ENCODE results near the gene MAG. TPM values are rescaled to one million over a fixed set of nuclear protein-coding genes. Genes with fewer than 3 reads are reported as not detected.

The MAG gene
- total RNA-seq, 4 donors from 2014 or later: 0.65 to 2.4 (median 1.2) TPM; not detected in 1

DNA sequence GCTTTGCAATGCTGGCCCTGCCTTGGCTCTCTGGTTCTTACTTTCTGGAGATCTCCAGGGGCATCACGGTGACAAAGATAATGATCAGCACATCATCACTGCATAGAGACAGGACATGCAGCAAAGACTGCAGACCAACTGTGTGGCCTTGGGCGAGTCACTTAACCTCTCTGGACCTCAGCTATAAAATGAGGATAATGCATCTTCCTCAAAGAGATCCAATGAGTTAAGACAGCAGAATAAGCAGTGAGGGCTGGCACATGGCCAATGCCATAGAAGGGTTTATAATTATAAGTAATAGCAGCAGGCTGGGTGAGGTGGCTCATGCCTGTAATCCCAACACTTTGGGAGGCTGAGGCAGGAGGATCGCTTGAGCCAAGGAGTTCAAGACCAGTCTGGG lies 2.4 kb downstream of the MAG start:
- 65% methylated on average over 3 of the region's 3 CpGs for WGBS
- TF ChIP-seq EP300 (IDR thresholded peaks at IDR 0.05): no peak
- no peak for TF ChIP-seq POLR2AphosphoS5 (IDR thresholded peaks at IDR 0.05)
- TF ChIP-seq, protein P1, sequence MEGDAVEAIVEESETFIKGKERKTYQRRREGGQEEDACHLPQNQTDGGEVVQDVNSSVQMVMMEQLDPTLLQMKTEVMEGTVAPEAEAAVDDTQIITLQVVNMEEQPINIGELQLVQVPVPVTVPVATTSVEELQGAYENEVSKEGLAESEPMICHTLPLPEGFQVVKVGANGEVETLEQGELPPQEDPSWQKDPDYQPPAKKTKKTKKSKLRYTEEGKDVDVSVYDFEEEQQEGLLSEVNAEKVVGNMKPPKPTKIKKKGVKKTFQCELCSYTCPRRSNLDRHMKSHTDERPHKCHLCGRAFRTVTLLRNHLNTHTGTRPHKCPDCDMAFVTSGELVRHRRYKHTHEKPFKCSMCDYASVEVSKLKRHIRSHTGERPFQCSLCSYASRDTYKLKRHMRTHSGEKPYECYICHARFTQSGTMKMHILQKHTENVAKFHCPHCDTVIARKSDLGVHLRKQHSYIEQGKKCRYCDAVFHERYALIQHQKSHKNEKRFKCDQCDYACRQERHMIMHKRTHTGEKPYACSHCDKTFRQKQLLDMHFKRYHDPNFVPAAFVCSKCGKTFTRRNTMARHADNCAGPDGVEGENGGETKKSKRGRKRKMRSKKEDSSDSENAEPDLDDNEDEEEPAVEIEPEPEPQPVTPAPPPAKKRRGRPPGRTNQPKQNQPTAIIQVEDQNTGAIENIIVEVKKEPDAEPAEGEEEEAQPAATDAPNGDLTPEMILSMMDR (IDR thresholded peaks at IDR 0.05): no peak
- no peak for TF ChIP-seq POLR2A (IDR thresholded peaks at IDR 0.05; ENCODE audit: low read depth)
- no peak overlapping the region for H3K4me3 ChIP-seq
- no peak overlapping the region for H3K27ac ChIP-seq (replicated peaks in 1 of 4)
- intact Hi-C loops (cut with DNase I): no loop called here
- H3K4me1 ChIP-seq: no peaks in the 10 kb centered on the region
- H3K36me3 ChIP-seq: no peaks in the 10 kb centered on the region
- H3K27me3 ChIP-seq: peaks cover 0 to 83% (median 2%) of the 10 kb centered on the region in 4 donors
- DNase-seq (ENCODE audit: extremely low spot score): no peak
- no peaks in the 10 kb centered on the region for H3K9me3 ChIP-seq

DNA sequence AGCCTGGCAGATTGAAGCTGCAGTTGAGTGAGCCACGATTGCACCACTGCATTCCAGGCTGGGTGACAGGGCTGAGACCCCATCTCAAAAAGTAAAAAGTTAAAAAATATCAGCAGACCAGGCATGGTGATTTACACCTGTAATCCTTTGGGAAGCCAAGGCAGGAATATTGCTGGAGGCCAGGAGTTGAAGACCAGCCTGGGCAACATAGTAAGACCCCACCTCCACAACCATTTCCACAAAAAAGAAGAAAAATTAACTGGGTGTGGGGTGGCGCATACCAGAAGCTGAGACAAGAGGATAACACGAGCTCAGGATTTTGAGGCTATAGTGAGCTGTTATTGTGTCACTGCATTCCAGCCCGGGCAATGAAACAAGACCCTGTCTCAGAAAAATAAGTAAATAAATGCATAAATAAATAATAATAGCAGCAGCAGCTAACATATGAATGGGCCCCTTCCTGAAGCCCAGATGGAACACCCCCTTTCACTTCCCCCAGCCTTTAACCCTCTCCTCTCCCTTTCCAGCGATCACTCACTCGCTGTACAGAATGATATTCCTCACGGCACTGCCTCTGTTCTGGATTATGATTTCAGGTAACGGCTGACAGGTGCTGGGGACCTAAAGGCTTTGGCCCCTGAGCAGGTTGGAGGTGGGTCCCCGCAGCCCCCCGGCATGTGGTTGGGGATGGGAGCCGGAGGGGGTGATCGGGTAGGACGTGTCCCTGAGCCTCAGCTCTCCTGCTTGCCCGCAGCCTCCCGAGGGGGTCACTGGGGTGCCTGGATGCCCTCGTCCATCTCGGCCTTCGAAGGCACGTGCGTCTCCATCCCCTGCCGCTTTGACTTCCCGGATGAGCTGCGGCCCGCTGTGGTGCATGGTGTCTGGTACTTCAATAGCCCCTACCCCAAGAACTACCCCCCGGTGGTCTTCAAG lies 3.2 kb downstream of the MAG start:
- no peak overlapping the region for H3K4me3 ChIP-seq
- TF ChIP-seq, protein P1 (IDR thresholded peaks at IDR 0.05): no peak
- TF ChIP-seq POLR2A (IDR thresholded peaks at IDR 0.05; ENCODE audit: low read depth): no peak
- no peak for TF ChIP-seq POLR2AphosphoS5 (IDR thresholded peaks at IDR 0.05)
- TF ChIP-seq EP300 (IDR thresholded peaks at IDR 0.05): no peak
- intact Hi-C loops (cut with DNase I): no loop called here
- no peaks in the 10 kb centered on the region for H3K36me3 ChIP-seq
- WGBS: 59% methylated on average over 14 of the region's 25 CpGs
- no peaks in the 10 kb centered on the region for H3K4me1 ChIP-seq
- H3K9me3 ChIP-seq: no peaks in the 10 kb centered on the region
- DNase-seq (ENCODE audit: extremely low spot score): no peak
- H3K27ac ChIP-seq (replicated peaks in 1 of 4): no peak overlapping the region
- peaks cover 0 to 91% (median 4%) of the 10 kb centered on the region in 4 donors for H3K27me3 ChIP-seq

DNA sequence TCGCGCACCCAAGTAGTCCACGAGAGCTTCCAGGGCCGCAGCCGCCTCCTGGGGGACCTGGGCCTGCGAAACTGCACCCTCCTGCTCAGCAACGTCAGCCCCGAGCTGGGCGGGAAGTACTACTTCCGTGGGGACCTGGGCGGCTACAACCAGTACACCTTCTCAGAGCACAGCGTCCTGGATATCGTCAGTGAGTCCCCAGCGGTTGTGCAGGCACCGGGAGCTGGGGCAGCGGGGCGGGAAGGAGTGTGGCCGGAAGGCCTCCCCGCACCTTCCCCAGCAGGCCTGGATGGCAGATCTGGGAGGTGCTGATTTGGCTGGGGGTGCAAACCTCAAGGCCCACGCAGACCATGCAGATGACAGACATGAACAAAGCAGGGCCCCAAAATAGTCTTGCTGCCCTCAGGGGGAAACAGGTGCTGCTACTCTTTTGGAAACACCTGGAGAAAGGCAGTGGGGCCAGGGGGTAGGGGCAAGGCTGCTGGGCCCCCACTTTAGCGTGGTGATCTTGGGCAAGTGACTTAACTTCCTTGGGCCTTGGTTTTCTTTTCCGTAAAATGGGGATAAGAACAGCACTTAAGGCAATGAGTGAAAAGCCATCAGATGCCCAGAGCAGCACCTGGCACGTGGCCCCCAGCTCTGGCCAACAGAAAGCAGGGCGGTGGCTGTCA lies 4.0 kb downstream of the MAG start:
- Histone ChIP-seq H3K4me1 (no peaks in the 10 kb centered on the region), H3K27ac (replicated peaks in 1 of 4) (no peak overlapping the region), H3K36me3 (no peaks in the 10 kb centered on the region), H3K4me3 (no peak overlapping the region), H3K27me3 (peaks cover 0 to 92% (median 4%) of the 10 kb centered on the region in 4 donors), H3K9me3 (no peaks in the 10 kb centered on the region)
- intact Hi-C loops (cut with DNase I): no loop called here
- no peak for DNase-seq (ENCODE audit: extremely low spot score)
- TF ChIP-seq EP300 (IDR thresholded peaks at IDR 0.05): no peak
- TF ChIP-seq POLR2AphosphoS5 (IDR thresholded peaks at IDR 0.05): no peak
- TF ChIP-seq POLR2A (IDR thresholded peaks at IDR 0.05; ENCODE audit: low read depth): no peak
- TF ChIP-seq, protein P1 (IDR thresholded peaks at IDR 0.05): no peak
- 65% methylated on average over 13 of the region's 24 CpGs for WGBS

DNA sequence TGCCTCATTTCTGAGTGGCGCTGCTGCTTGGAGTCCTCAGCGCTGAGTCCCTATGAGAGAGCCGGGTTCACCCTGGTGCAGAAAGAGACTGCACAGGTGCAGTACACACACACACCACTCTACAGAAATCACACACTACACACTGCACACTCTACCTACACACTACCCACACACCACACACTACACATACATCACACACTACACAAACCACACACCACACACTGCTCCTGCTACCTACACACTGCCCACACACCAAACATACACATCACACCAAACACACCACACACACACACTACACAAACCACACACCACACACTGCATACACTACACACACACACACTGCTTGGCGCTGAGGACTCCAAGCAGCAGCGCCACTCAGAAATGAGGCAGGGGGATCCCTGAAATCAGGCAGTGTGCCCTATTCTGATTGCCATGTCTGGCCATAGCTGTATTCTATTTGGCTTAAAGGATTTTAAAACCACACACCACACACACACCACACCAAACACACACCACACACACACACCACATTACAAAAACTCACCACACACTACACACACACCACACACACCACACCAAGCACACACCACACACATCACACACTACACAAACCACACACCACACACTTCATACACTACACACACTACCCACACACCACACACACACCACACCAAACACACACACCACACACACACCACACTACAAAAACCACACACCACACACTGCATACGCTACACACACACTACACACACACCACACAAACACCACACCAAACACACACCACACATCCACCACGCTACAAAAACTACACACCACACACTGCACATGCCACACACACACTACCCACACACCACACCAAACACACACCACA lies 4.9 kb downstream of the MAG start:
- WGBS: 90% methylated on average over 7 of the region's 7 CpGs
- intact Hi-C loops (cut with DNase I): no loop called here
- Histone ChIP-seq H3K9me3 (no peaks in the 10 kb centered on the region), H3K36me3 (no peaks in the 10 kb centered on the region), H3K4me3 (no peak overlapping the region), H3K27me3 (peaks cover 0 to 92% (median 4%) of the 10 kb centered on the region in 4 donors), H3K4me1 (no peaks in the 10 kb centered on the region), H3K27ac (replicated peaks in 1 of 4) (no peak overlapping the region)
- TF ChIP-seq POLR2A (IDR thresholded peaks at IDR 0.05; ENCODE audit: low read depth) (no peak), EP300 (IDR thresholded peaks at IDR 0.05) (no peak), POLR2AphosphoS5 (IDR thresholded peaks at IDR 0.05) (no peak)
- TF ChIP-seq, protein P1 (IDR thresholded peaks at IDR 0.05): no peak
- no peak for DNase-seq (ENCODE audit: extremely low spot score)

Measured in esophagus muscularis mucosa (tissue), 4 donors.